ENCODE measurements around the gene DDIT3.
"Not testable (repeated sequence)": the region's sequence is repeated elsewhere in the genome, so short reads cannot be mapped to it uniquely, and the experiment has no call there.

The DDIT3 gene

DNA sequence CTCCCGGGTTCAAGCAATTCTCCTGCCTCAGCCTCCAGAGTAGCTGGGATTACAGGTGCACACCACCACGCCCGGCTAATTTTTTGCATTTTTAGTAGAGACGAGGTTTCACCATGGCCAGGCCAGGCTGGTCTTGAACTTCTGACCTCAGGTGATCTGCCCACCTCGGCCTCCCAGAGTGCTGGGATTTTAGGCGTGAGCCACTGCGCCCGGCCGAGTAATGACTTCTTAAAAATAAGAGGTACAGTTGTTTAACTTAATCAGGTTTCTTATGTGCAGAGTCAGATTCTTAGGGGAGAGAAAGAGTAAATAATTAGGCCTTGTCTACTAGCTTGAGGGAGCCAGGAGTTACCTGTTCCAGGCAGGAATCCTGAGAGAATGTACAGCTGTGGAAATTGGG, 6.1 kb downstream of the DDIT3 start:
- not testable (repeated sequence) for DNase-seq (ENCODE audit: extremely low read depth in 1 of 2, low read depth in 1 of 2)

- not testable (repeated sequence) for DNase-seq (ENCODE audit: extremely low read depth in 1 of 2, low read depth in 1 of 2)
These were observed 6.6 kb downstream of the DDIT3 start for GRCh38 chr12:57513677-57514076.

GRCh38 chr12:57513266-57513665, 7.0 kb downstream of the DDIT3 start:
- DNase-seq (ENCODE audit: extremely low read depth in 1 of 2, low read depth in 1 of 2), result no peak

DNA sequence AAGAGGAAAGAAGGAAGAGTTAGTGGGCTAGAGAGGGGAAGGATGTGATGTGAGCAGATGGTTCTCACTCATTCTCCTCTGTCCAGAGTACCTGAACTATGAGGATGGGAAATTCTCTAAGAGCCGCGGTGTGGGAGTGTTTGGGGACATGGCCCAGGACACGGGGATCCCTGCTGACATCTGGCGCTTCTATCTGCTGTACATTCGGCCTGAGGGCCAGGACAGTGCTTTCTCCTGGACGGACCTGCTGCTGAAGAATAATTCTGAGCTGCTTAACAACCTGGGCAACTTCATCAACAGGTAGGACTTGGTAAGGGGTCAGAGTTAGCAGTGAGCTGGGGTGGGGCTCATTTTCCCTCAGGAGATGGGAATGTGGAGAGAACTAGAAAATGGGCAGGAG, 7.6 kb downstream of the DDIT3 start:
- no peak for DNase-seq (ENCODE audit: extremely low read depth in 1 of 2, low read depth in 1 of 2)

- no peak for DNase-seq (ENCODE audit: extremely low read depth in 1 of 2, low read depth in 1 of 2)
These were observed 8.6 kb downstream of the DDIT3 start for GRCh38 chr12:57511588-57512325.

GRCh38 chr12:57511161-57511560, 9.2 kb downstream of the DDIT3 start:
- no peak for DNase-seq (ENCODE audit: extremely low read depth in 1 of 2, low read depth in 1 of 2)

GRCh38 chr12:57507796-57508195, 12.5 kb downstream of the DDIT3 start:
- not testable (repeated sequence) for DNase-seq (ENCODE audit: extremely low read depth in 1 of 2, low read depth in 1 of 2)

- DNase-seq (ENCODE audit: extremely low read depth in 1 of 2, low read depth in 1 of 2), result not testable (repeated sequence)
These were observed 13.8 kb downstream of the DDIT3 start for GRCh38 chr12:57506541-57506940.

- DNase-seq (ENCODE audit: extremely low read depth in 1 of 2, low read depth in 1 of 2), result not testable (repeated sequence)
These were observed 17.9 kb downstream of the DDIT3 start for GRCh38 chr12:57502311-57502969.

GRCh38 chr12:57500213-57500612, 20.1 kb downstream of the DDIT3 start:
- DNase-seq (ENCODE audit: extremely low read depth in 1 of 2, low read depth in 1 of 2), result no peak

- no peak for DNase-seq (ENCODE audit: extremely low read depth in 1 of 2, low read depth in 1 of 2)
These were observed 21.7 kb downstream of the DDIT3 start for GRCh38 chr12:57498571-57498970.

- DNase-seq (ENCODE audit: extremely low read depth in 1 of 2, low read depth in 1 of 2), result no peak
These were observed 22.2 kb downstream of the DDIT3 start for GRCh38 chr12:57498132-57498502.

DNA sequence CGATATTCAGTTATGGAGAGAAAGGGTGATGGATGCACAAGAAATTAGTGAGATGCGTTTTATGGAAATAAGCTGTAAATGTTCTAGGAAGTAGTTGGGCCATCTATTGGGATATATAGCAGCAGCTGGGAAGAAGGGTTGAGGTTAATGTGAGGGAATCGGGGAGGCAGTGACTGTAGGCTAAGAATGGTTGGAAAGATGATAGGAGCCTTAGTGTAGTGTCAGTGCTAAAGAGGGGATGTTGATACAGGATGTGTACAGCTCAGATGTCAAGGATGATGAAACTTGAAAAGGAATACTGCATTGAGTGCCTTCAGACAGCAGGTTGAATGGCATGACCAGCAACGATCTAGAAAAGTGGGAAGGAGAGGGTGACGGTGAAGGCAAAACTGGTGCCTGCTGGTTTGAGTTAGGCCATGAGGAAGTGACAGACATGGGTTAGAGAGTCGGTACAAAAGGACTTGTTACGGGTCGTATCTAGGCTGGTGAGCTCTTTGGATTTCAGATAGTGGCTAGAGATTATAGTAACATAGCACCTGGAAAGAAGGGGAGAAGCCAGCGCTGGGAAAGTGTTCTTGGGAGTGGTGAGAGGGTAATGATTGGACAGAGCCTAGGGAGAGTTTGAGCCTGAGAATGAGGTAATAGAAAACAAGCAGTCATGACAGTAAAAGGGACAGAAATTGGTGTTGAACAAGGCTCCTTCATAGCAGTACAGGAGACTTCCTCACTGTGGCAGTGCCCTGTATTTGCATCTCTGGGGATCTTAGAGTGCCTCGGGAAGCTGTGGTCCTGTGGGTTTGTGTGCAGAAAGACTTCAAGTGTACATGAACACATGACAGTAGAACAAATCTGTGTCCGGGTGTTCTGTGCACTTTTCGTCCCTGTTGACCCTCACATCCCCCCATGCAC, 22.8 kb downstream of the DDIT3 start:
- no peak for DNase-seq (ENCODE audit: extremely low read depth in 1 of 2, low read depth in 1 of 2)

DNA sequence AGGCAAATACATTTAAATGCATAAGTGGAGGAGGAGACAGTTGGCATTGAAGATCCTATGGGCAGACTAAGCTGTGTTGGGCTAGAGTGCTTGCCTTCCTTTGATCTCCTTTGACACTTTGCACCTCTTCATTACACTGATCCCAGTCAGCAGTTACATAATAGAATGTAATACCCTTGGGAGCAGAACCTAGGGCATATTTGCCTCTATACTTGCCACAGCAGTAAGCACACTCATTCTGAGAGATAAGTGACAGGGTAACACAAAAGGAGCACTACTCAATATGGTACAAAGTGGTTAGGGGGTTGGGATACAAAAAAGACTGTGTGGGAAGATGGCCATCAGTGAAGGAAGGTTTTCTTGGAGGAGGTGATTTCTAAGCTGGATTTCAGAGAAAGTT, 23.5 kb downstream of the DDIT3 start:
- no peak for DNase-seq (ENCODE audit: extremely low read depth in 1 of 2, low read depth in 1 of 2)

GRCh38 chr12:57495051-57495701, 25.1 kb downstream of the DDIT3 start:
- DNase-seq (ENCODE audit: extremely low read depth in 1 of 2, low read depth in 1 of 2), result not testable (repeated sequence)

DNA sequence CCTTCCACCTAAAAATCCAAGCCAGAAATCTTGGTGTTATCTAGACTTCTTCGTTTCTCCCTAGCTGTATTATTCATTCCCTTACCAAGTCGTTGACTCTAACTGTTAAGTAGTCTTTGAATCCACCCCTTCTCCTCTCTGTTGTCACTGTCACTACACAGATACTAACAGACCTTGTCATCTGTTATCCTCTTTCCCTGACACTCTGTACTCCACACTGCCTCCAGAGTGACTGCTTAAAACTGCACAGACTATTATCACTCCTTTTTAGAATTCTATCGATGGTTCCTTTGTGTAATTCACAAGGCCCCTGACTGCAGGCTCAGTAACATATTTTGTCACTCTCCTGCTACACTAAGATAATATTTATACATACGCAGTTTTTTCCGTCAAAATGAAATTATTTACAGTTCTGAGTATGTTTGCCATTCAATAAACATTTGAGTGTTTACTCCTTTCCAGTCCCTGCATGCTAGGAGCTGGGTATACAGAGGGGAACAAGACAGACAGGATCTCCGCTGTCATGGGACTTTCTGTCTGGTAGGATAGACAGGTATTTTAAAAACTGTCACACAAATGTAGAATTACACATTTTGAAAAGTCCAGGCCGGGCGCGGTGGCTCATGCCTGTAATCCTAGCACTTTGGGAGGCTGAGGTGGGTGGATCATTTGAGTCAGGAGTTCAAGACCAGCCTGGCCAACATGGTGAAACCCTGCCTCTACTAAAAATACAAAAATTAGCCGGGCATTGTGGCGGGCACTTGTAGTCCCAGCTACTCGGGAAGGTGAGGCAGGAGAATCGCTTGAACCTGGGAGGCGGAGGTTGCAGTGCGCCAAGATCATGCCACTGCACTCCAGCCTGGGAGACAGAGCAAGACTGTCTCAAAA, 28.7 kb downstream of the DDIT3 start:
- DNase-seq (ENCODE audit: extremely low read depth in 1 of 2, low read depth in 1 of 2), result no peak

- no peak for DNase-seq (ENCODE audit: extremely low read depth in 1 of 2, low read depth in 1 of 2)
These were observed 30.2 kb downstream of the DDIT3 start for GRCh38 chr12:57490126-57490525.

DNA sequence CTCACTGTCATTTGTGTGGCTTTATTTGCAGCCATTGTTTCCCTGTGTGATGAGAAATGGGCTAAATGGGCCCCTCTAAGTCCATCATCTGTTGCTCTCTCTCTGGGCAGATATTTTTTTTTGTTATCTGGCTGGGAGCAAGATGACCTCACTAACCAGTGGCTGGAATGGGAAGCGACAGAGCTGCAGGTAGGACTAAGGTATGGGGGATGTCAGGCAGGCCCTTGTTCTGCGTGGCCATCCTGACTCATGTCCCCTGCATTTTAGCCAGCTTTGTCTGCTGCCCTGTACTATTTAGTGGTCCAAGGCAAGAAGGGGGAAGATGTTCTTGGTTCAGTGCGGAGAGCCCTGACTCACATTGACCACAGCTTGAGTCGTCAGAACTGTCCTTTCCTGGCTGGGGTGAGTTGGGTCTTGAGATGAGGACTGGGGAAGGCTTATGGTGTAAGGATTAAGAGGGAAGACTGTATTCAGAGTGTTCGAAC, 31.1 kb downstream of the DDIT3 start:
- DNase-seq (ENCODE audit: extremely low read depth in 1 of 2, low read depth in 1 of 2), result no peak

DNA sequence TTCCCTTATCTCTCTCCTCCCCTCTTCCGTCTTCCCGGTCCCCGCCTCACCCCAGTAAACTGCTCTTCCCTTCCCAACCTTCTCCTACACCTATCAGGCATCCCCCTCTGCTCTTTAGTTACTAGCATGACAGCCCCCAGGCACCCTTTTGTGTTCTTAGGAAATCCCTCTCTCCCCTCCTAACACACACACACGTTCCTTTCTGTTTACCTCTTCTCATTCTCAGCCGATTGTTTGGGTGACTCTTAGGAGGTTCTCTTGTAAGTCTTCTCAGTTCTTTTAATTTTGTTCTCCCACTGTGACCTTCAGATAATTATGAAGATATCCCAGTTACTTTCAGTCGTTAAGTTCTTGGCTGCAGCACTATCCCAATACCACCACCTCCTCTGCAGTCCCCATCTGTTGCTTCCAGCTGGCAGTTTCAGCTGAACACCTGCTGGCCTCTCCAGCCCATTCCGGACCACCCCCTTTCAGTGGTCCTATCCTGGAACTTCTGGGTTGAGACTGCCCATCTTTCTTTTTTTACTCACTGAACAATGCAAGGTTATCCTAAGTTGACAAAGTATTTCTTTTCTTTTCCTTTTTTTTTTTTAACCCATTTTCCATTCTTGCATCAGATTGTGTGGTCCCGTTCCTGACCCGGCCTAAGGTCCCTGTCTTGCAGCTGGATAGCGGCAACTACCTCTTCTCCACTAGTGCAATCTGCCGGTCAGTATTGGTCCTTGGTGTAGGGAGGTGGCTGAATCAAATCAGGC, 31.7 kb downstream of the DDIT3 start:
- no peak for DNase-seq (ENCODE audit: extremely low read depth in 1 of 2, low read depth in 1 of 2)

Data from stimulated activated CD8-positive, alpha-beta memory T cell treated with anti-CD3 and anti-CD28 coated beads, Interleukin-7, amount 100 ng/mL, for 48 hours (primary cell).